ENCODE data around the gene SIAH2.

Gene SIAH2

GRCh38 chr3:150771600-150771999, 8.6 kb upstream of the SIAH2 start:
- DNase-seq = no peak

DNA sequence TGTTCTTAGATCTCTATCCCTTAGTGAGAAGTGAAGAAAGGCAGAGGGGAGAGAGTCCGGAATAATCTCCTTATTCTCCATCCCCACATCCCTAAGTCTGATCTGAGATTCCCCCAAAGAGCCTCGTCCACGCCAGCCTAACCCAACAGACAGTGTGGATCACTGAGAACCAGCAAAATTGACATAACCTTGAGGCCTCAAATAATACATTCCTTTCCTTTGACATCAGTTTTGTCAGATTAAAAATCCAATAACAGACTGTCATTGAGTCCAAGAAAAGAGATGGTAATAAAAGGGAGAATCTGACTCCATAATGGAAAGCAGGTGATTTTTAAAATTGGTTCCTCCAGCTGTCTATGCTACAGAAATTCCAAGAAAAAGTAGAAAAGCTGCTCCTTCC, 7.7 kb upstream of the SIAH2 start:
- no peak for DNase-seq

DNA sequence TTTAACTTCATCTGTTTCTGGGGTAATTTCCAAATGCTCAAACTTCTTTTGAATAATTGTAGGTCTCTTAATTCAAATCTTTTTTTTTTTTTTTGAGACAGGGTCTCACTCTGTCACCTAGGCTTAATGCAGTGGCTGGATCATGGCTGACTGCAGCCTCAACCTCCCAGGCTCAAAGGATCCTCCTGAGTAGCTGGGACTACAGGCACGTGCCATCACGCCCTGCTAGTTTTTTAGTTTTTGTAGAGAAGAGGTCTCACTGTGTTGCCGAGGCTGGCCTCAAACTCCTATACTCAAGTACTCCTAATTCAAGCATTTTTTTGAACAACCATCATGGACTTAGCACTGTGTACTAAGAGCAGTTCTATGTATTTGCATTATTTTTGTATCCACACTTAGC, 3.8 kb upstream of the SIAH2 start:
- DNase-seq = no peak

DNA sequence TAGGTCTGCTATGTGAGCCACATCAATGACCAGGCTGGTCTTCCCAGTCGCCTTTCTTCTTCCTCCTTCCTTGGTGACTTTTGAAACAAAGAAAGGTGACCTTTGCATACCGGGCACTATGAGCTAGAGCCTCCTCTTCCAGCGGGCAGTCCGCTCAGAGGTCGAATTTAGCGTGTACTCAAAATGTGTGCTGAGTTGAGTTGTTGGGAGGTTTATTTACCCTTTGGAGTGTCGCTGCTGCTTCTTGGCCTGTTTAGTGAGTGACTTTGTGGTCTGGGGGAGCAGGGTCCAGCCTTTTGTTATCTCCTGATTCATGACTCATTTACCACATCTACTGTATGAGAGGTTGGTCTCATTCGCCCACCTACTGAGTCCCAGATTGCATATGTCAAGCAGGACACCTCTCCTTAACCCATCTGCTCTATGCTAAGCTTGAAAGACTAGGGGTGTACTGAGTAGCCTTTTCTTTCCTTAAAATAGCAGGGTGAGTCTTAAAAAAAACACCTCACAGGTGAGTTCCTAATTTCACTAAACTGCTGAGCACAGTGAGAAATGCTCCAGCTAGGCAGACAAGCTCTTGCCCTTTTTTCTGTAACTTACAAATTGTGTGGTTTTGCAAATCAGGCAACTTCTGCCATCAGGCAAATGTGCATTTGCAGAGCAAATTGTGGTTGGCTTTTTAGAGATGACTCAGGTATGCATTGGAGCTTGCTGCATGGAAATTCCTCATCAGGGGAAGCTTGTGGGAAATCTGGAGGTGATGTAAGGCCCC, 3.2 kb upstream of the SIAH2 start:
- no peak for DNase-seq

DNA sequence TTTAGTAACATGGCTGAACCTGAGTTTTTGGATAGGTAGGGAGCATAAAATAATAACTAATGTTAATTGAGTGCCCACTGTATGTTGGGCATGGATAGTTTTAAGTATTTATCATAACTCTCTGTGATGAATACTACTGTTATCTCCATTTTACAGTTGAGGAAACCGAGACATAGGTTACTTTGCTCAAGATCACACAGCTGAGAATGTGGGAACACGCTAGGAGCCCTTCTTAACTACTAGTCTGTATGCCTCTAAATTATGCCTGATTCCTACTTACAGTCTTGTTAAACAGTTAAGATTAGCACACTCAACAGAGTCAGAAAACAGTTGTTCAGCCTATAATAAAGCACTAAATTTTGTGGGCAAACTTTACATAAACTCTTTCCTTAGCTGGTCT, 2.0 kb upstream of the SIAH2 start:
- no peak for DNase-seq

GRCh38 chr3:150764566-150764965, 1.6 kb upstream of the SIAH2 start:
- DNase-seq = no peak

DNA sequence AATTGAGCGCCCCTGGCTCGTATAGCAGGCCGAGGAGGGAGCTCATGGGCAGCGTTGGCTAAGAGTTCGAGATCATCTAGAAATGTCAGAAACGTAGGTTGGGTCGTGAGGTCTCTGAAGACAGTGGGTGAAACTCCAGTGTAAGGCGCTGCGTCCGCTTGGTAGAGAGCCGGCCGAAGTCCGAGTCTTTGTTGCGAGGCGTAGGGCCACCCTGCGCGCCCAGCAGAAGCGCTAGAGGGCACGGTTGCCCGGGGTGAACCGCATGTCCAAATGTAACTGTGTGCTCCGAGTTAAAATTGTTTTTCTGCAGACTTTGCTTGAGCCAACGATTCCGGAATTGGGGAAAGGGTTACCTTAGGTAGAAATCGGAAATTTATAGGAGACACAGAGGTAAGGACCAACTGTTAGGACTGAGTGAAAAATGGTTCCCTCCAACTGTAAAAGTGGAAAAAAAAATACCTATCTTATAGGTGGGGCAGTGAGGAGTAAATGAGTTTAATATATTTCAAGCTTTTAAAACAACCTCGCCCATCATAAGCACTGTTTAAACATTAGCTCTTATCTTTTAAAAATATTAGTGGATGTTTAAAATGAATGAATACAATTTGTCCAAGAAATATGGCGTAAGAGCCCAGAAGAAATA, 993 bp upstream of the SIAH2 start:
- DNase-seq = peak; percentile 51

DNA sequence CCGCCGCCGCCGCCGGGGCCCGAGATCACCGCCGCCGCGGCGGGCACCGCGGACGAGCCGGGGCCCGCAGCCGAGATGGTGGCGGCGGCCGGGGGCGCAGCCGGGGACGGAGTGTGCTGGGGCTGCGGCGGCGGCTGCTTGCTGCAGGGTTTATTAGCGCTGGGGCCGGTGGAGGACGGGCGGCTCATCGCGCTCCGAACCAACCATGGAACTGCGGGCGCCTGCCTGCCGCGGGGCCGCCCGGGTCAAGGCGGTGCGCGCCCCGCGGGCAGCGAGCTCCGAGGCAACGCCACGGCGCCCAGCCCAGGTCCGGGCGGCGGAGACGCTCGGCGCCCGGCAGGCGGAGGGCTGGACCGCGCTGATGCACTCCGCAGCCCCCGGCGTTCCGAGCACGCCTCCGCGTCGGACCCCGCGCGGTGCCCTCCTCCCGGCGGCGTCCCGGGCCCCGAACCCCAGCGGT, 277 bp downstream of the SIAH2 start:
- no peak for DNase-seq

GRCh38 chr3:150761831-150762661, 923 bp downstream of the SIAH2 start:
- DNase-seq = peak; percentile 38

- DNase-seq = peak; percentile 39
Measured at GRCh38 chr3:150760431-150761200, 2.4 kb downstream of the SIAH2 start.

DNA sequence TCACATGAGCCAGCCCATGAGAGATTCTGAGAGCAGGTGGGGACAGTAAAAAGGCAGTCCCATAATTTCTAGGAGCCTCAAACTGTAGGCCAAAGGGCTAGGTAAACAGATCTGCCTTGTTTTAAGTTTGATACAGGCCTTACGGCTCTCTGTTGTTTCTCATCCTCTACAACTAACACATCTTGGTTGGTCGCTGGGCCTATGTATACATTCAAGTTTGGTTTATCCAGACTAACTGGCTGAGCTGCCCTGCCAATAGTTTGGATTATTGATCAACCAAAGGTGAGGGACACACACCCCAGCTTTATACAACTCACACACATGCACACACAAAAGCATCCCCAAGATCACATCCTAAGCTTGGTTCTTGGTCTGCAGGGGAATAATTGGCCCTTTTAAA, 3.0 kb downstream of the SIAH2 start:
- no peak for DNase-seq

- no peak for DNase-seq
Measured at GRCh38 chr3:150759319-150759718, 3.6 kb downstream of the SIAH2 start.

DNA sequence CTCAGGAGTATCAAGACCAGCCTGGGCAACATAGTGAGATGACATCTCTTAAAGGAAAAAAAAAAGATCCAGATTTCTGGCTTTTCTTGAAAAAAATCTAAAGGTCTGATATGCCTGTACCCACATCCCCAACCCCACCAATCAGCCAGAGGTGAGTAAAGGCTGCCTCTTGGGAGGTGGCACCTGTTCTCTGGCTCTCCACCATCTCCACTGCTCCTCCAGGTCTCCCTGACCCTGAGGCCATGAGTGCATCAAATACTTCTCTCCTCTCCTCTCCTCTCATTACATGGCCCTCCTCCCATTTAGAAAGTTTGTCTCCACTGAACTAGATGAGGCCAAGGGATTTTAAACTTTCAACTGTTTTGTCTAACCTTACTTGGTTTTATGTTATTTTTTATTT, 5.2 kb downstream of the SIAH2 start:
- no peak for DNase-seq

- no peak for DNase-seq
Measured at GRCh38 chr3:150757364-150757763, 5.6 kb downstream of the SIAH2 start.

DNA sequence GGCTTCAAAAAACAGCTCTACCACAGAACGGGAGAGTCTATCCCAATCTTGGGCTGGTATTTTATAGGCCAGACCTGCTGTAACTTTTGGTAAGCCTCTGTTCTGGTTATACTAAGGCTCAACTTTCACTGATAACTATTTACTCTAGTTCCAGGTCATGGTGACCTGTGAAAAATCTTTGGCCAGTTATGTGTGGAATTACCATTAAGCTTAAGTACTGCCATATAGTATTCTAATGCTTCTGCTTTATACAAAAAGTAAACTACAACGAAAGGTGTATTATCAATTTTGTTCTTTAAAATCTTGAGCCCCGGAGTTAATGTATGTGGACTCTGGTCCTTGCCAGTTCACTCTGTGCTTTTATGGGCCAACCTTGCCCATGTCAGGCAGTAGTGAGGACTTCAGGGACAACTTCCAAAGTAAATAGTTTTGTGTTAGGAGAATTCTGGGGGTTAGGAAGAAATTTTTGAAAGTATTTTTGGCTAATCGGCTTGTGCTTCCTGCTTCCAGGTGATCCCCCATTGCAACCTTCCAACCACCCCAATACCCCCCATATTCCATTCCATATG, 6.4 kb downstream of the SIAH2 start:
- no peak for DNase-seq

DNA sequence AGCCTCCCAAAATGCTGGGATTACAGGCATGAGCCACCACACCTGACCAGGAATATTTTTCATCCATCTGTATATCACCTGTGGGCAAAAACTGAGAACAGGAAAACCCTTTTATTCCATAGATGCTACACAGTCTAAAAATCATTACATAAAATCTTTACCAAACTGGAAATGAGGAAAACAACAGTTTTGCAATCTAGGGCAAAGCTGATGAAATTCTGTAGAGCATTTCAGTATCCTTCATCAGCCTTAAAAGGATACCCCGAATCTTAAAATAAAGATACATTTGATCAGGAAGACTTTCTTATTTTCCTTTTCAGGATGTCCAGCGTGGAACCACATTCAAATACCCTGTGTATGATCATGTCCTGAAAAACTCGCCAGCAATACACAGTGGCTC, 7.1 kb downstream of the SIAH2 start:
- no peak for DNase-seq

DNA sequence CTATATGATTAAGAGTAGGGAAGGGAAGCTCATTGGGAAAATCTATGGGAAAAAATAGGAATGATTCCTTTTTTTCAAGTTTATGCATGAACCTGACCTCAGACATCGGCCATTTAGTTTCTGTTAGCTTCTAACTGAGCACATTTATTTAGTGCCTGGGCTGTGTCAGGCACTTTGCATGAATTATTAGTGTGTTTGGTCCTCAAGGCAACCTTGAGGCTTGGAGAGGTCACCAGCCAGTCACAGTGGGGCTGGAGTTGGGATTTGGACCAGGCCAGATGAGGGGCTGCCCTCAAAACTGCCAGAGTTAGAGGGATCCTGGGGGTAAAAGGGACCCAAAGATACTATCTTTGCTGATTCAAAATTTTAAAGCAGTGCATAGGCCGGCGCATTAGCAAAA, 8.1 kb downstream of the SIAH2 start:
- DNase-seq = no peak

- no peak for DNase-seq
Measured at GRCh38 chr3:150751781-150752263, 11.1 kb downstream of the SIAH2 start.

DNA sequence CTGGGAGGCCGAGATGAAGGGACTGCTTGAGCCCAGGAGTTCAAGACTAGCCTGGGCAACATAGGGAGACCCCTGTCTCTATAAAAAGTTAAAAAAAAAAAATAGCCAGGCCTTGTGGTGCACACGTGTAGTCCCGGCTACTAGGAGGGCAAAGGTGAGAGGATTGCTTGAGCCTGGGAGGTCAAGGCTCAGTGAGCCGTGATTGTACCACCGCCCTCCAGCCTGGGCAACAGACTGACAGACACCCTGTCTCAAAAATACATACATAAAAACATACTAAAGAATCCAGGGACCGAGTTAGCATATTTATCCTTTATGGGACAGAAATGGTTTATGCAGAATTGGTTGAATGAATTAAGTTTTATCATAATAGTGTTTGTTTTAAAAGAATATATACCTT, 13.7 kb downstream of the SIAH2 start:
- no peak for DNase-seq

- no peak for DNase-seq
Measured at GRCh38 chr3:150748684-150749047, 14.3 kb downstream of the SIAH2 start.

DNA sequence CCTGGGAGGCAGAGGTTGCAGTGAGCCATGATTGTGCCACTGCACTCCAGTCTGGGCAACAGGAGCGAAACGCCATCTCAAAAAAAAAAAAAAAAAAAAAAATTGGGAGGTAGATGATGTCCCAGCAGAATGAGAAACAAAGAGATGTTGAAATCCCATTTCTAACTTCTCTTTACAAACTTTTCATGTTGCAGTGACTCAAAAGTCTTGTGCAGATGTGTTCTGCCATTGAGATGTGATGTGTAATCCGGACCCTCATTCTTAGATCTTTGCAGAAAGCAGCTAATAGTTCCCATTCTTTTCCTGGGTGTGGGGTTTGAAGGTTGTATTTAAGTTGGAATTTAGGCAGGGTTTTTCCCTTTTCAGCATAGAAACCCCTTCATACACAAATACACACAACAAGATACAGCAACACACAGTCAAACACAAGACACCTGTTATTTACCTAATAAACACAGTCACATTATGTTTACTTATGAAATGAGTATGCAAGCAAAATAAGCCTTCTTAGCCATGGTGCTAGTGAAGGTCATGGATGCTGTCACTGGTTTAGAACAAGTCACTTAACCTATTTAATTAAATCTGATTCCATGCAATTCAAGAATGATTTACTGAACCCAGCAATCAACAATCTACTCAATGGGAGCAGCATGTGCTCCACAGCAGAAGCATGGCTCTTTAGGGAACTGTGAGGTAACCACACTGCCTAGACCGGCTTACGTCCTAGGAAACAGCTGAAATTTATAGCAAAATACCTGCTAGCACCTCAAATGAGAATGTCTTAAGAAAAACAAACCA, 14.9 kb downstream of the SIAH2 start:
- no peak for DNase-seq
